Activated naive CD8-positive, alpha-beta T cell treated with anti-CD3 and anti-CD28 coated beads, Interleukin-2, amount 50 U/mL, for 24 hours (primary cell): ENCODE data around the gene SLC4A9.
A peak's percentile ranks its signal among the peaks of the same experiment; 100 is the strongest.

Experiments
- ATAC-seq: fragments of 150-1000 bp; cut with Tn5 transposase; one replicate; pipeline ENCODE4 v1.10.0; 2021
- DNase-seq: peaks from one replicate; pipeline ENCODE4 v3.0.0; 2021
- H3K27ac Mint-ChIP-seq: one replicate; pipeline ENCODE4 v1.8.0; 2021; ENCODE audit warnings: mild to moderate bottlenecking, mixed read lengths
- H3K27me3 Mint-ChIP-seq: one replicate; pipeline ENCODE4 v1.8.0; 2021; ENCODE audit warnings: mixed read lengths
- H3K36me3 Mint-ChIP-seq: one replicate; pipeline ENCODE4 v1.8.0; 2021; ENCODE audit warnings: low read depth, mixed read lengths
- H3K4me1 Mint-ChIP-seq: one replicate; pipeline ENCODE4 v1.8.0; 2021; ENCODE audit warnings: mixed read lengths
- H3K4me3 Mint-ChIP-seq: one replicate; pipeline ENCODE4 v1.8.0; 2021; ENCODE audit warnings: mild to moderate bottlenecking, moderate library complexity, mixed read lengths
- H3K9me3 Mint-ChIP-seq: one replicate; pipeline ENCODE4 v1.8.0; 2021; ENCODE audit warnings: mixed read lengths

The SLC4A9 gene

DNA sequence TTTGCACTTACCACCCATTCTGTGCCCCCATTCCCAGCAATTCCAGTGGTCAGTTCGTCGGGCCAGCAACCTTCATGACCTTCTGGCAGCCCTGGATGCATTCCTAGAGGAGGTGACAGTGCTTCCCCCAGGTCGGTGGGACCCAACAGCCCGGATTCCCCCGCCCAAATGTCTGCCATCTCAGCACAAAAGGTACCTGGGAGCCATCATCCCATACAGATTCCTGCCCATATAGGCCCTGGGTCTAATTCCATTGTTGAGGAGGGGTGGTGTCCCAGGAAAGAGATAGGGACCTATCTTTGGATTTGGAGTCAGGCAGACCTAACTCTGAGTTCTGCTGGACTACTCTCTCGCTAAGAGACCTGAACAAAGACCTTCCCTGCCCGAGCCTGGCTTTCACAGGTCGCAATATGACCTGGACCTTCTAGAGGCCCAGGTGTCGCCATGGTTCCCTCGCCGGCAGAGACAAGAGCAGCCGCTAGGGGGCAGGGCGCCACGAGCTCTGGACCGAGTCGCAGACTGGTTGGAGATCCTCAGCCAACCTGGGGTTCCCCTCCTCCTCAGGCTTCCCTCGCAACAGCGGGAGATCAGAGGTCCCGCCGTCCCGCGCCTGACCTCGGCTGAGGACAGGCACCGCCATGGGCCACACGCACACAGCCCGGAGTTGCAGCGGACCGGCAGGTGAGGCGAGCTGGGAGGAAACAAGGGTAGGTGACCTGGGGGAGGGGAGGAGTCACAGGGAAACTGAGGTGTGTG is 3.1 kb downstream of the SLC4A9 start:
- Mint-ChIP-seq H3K36me3 (no peaks in the 10 kb centered on the region), H3K27me3 (peaks cover 6% of the 10 kb centered on the region), H3K4me1 (peaks cover 6% of the 10 kb centered on the region), H3K9me3 (no peaks in the 10 kb centered on the region), H3K4me3 (peak overlapping the region; percentile 74), H3K27ac (no peak overlapping the region)
- DNase-seq: peak; percentile 91
- peak; percentile 88 for ATAC-seq

DNA sequence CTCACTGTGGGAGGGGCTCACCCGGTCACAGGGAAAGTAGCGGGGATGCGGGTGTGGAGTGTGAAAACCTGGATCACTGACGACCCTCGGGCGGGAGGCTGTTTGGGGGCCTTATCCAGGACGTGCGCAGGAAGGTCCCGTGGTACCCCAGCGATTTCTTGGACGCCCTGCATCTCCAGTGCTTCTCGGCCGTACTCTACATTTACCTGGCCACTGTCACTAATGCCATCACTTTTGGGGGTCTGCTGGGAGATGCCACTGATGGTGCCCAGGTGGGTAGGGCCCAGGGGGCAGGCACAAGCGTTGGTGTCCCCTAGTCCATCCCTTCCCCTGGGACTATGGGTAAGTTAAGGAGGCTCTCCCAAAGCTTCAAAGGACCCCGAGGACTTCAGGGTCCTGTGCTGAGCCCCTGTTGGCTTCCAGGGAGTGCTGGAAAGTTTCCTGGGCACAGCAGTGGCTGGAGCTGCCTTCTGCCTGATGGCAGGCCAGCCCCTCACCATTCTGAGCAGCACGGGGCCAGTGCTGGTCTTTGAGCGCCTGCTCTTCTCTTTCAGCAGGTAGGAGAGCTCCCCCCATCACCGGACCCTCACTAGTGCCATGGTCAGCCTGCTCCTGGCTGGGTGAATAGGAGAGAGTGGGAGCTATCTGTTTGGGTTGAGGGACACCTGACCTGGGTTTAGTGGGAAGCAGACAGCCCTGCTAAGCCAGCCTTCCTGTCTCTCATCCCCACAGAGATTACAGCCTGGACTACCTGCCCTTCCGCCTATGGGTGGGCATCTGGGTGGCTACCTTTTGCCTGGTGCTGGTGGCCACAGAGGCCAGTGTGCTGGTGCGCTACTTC is 3.9 kb downstream of the SLC4A9 start:
- Mint-ChIP-seq H3K27ac (no peak overlapping the region), H3K27me3 (peaks cover 3% of the 10 kb centered on the region)
- no peak for ATAC-seq

DNA sequence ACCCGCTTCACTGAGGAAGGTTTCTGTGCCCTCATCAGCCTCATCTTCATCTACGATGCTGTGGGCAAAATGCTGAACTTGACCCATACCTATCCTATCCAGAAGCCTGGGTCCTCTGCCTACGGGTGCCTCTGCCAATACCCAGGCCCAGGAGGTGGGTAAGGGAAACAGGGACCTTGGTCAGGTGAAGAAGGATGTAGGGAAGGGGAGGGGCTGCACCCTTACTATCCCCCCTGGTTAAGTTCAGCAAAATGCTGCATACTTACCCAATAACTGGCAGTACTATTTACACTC is 4.4 kb downstream of the SLC4A9 start:
- peaks cover 3% of the 10 kb centered on the region for H3K27me3 Mint-ChIP-seq
- ATAC-seq: no peak
- no peaks in the 10 kb centered on the region for H3K36me3 Mint-ChIP-seq
- peaks cover 6% of the 10 kb centered on the region for H3K4me1 Mint-ChIP-seq
- H3K9me3 Mint-ChIP-seq: no peaks in the 10 kb centered on the region
- no peak overlapping the region for H3K27ac Mint-ChIP-seq
- H3K4me3 Mint-ChIP-seq: no peak overlapping the region
- DNase-seq: no peak

More for the DNA sequence above, 3.9 kb downstream of the SLC4A9 start:
- DNase-seq: no peak
- Mint-ChIP-seq H3K9me3 (no peaks in the 10 kb centered on the region), H3K4me3 (peak overlapping the region; percentile 74), H3K36me3 (no peaks in the 10 kb centered on the region), H3K4me1 (peaks cover 6% of the 10 kb centered on the region)

DNA sequence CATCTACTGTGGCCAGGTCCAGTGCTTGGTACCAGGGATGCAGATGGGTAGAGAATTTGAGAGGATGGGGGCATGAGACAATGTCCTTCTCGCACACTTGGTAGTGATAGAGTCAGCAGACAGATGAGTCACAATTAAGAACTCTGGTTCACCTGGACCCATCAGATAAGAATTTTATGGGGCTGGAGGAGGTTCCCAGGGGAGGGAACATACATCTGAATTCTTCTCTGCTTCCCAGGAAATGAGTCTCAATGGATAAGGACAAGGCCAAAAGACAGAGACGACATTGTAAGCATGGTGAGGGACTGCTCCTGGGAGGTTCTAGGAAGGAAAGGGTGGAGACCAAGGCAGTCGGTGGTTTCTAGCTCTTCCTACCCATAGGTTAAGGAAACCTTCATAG is 5.3 kb downstream of the SLC4A9 start:
- Mint-ChIP-seq H3K27ac (no peak overlapping the region), H3K9me3 (no peaks in the 10 kb centered on the region), H3K4me1 (peaks cover 6% of the 10 kb centered on the region), H3K27me3 (peaks cover 3% of the 10 kb centered on the region), H3K4me3 (no peak overlapping the region), H3K36me3 (no peaks in the 10 kb centered on the region)
- ATAC-seq: no peak
- DNase-seq: no peak

DNA sequence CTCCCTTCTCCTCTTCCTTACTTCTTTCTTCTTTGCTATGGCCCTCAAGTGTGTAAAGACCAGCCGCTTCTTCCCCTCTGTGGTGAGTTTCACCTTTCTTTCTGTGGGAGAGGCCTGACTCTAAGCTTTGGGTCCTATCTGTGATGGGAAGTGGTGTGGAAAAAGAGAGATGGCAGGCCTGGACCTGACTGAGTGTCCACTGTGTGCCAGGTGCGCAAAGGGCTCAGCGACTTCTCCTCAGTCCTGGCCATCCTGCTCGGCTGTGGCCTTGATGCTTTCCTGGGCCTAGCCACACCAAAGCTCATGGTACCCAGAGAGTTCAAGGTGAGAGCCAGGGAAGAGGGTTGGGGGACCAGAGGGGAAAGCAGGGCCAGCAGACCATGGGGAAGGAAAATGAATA is 5.9 kb downstream of the SLC4A9 start:
- Mint-ChIP-seq H3K36me3 (no peaks in the 10 kb centered on the region), H3K9me3 (no peaks in the 10 kb centered on the region), H3K27ac (no peak overlapping the region), H3K4me3 (no peak overlapping the region), H3K27me3 (peaks cover 3% of the 10 kb centered on the region), H3K4me1 (peaks cover 6% of the 10 kb centered on the region)
- DNase-seq (no peak), ATAC-seq (no peak)

DNA sequence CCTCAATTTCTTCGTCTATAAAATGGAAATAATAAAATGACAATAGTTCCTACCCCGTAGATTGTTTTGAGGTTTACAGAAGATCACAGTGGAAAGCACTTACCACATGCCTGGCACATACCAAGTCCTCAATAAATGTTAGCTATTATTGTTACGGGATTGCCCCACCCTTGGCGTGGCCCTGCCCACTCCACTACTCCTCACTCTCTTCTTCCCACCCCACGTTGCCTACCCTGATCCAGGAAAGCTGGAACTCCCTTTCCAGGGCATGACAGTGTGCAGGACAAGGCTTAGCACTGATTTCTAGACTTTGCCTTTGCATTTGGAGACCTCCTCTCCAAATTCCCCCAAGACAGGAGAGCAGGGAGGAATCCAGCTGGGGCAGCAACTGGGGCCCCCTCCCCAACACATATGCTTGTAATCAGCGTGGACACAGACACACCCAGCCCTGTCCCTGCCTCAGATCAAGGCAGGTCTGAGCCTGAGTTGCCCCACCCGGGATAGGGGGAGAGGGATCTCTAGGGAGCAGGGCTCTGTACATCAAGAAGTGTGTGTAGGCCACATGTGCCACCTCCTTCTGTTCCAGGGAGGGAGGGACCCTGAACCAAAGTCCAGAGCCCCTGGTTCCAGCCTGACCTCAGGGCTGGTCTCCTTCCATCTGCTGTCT is 6.7 kb downstream of the SLC4A9 start:
- peaks cover 3% of the 10 kb centered on the region for H3K27me3 Mint-ChIP-seq
- peaks cover 6% of the 10 kb centered on the region for H3K4me1 Mint-ChIP-seq
- no peaks in the 10 kb centered on the region for H3K36me3 Mint-ChIP-seq
- no peak overlapping the region for H3K4me3 Mint-ChIP-seq
- DNase-seq: no peak
- H3K27ac Mint-ChIP-seq: no peak overlapping the region
- no peak for ATAC-seq
- no peaks in the 10 kb centered on the region for H3K9me3 Mint-ChIP-seq

DNA sequence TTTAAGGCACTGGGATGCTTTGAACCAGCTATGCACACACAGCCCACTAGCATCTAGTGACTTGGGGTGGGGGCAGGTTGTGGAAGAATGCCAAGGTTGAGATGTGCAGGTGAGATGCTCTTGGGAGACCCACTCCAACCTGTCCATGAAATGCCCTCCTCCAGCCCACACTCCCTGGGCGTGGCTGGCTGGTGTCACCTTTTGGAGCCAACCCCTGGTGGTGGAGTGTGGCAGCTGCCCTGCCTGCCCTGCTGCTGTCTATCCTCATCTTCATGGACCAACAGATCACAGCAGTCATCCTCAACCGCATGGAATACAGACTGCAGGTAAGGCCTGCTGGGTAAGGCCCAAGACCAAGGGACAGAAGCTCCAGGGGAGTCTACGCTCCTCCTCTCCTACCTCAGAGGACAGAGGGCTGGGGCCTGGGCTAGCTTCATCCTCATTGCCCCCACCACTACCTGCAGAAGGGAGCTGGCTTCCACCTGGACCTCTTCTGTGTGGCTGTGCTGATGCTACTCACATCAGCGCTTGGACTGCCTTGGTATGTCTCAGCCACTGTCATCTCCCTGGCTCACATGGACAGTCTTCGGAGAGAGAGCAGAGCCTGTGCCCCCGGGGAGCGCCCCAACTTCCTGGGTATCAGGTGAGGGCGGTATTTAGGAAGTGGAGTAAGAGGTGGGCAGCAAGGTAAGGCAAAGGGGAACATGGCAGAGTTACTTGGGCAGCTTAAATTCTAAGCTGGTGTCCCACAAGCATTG is 7.4 kb downstream of the SLC4A9 start:
- H3K4me1 Mint-ChIP-seq: peaks cover 6% of the 10 kb centered on the region
- DNase-seq (no peak), ATAC-seq (no peak)
- no peak overlapping the region for H3K27ac Mint-ChIP-seq
- H3K9me3 Mint-ChIP-seq: no peaks in the 10 kb centered on the region
- H3K36me3 Mint-ChIP-seq: no peaks in the 10 kb centered on the region
- no peak overlapping the region for H3K4me3 Mint-ChIP-seq
- H3K27me3 Mint-ChIP-seq: peaks cover 3% of the 10 kb centered on the region

DNA sequence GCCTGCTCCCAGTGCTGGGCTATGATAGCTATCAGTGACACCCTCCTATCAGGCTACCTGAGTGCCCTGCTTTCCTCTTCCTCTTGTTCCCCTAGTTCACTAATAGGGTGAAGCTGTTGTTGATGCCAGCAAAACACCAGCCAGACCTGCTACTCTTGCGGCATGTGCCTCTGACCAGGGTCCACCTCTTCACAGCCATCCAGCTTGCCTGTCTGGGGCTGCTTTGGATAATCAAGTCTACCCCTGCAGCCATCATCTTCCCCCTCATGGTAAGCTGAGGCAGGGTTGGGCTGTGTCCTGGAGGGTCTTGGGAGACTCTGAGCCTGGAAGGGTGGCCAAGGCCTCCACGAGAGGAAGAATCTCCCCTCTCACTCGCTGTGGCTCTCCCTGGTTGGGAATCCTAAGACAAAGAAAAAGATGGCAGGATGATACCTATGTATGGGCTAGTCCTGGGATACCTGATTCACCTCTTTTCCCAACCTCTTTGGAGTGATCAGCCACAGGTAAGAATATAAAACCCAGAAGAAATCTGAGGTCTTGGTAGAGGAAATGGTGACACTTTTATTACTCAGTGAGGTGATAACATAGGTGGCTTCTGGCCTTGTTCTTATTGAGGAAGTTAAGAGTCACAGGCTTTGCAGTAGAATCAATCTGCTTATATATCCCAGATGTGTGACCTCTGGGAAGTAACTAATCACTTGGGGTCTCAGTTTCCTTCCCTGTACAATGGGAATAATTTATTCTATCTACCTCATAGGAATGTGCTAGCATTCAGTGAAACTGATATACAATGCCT is 11.6 kb downstream of the SLC4A9 start:
- ATAC-seq: no peak
- H3K27me3 Mint-ChIP-seq: no peaks in the 10 kb centered on the region
- peaks cover 5% of the 10 kb centered on the region for H3K4me1 Mint-ChIP-seq
- H3K36me3 Mint-ChIP-seq: no peaks in the 10 kb centered on the region
- DNase-seq: no peak
- no peaks in the 10 kb centered on the region for H3K9me3 Mint-ChIP-seq
- no peak overlapping the region for H3K4me3 Mint-ChIP-seq
- H3K27ac Mint-ChIP-seq: no peak overlapping the region

DNA sequence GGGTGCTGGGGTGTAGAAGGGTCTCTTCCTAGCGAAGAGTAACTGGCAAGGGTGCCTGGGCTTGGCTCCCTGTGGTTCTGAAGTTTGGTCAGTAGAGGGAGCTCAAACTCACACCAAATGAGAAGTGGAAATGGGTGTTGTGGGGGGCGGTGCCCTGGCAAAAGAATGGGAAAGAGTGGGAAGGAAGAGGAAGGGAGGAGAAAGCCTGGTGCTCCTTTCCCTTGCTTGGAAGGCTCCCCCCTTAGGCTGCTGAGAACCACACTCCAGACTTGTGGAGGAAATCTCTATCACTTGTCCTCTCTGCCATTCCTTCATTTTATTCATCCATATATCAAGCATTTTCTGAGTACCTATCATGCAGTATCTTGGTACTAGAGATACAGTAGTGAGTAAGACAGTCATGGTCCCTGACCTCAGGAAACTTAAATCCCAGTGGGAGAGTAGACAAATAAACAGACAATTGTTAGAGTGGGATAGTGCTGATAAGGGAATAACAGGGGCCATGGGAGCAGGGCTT is 13.0 kb downstream of the SLC4A9 start:
- DNase-seq (peak; percentile 50), ATAC-seq (no peak)
- no peaks in the 10 kb centered on the region for H3K27me3 Mint-ChIP-seq
- no peaks in the 10 kb centered on the region for H3K36me3 Mint-ChIP-seq
- no peak overlapping the region for H3K4me3 Mint-ChIP-seq
- no peaks in the 10 kb centered on the region for H3K9me3 Mint-ChIP-seq
- H3K27ac Mint-ChIP-seq: no peak overlapping the region
- H3K4me1 Mint-ChIP-seq: peaks cover 2% of the 10 kb centered on the region

DNA sequence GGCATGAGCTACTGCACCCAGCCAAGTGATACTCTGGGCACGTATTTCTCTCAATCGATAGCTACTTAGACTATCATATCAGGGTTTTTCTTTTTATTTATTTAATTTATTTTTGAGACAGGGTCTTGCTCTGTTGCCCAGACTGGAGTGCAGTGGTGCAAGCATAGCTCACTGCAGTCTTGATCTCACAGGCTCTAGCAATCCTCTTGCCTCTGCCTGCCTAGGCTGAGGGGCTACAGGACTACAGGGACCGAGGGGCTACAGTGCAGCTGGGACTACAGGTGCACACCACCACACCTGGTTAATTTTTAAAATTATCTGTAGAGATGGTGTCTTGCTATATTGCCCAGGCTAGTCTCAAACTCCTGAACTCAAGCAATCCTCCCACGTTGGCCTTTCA is 21.4 kb downstream of the SLC4A9 start:
- no peaks in the 10 kb centered on the region for H3K27me3 Mint-ChIP-seq
- no peak overlapping the region for H3K27ac Mint-ChIP-seq
- DNase-seq (no peak), ATAC-seq (no peak)
- H3K4me1 Mint-ChIP-seq: peaks cover 7% of the 10 kb centered on the region
- no peak overlapping the region for H3K4me3 Mint-ChIP-seq
- no peaks in the 10 kb centered on the region for H3K36me3 Mint-ChIP-seq
- H3K9me3 Mint-ChIP-seq: no peaks in the 10 kb centered on the region

DNA sequence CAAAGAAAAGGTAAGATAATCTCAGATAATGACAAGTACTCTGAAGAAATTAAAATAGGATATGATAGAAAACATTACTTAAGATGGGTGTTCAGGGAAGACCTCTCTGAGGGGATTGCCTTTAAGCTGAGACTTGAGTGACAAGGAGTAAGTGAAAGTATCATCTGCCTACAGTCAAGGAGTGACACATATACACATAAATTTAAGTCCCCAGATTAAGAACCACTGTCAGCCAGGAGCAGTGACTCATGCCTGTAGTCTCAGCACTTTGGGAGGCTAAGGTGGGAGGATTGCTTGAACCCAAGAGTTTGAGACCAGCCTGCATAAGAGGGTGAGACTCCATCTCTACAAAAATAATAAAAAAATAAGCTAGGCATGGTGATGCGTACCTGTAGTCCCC is 22.0 kb downstream of the SLC4A9 start:
- H3K4me3 Mint-ChIP-seq: no peak overlapping the region
- H3K4me1 Mint-ChIP-seq: peaks cover 7% of the 10 kb centered on the region
- H3K9me3 Mint-ChIP-seq: no peaks in the 10 kb centered on the region
- H3K27me3 Mint-ChIP-seq: no peaks in the 10 kb centered on the region
- H3K36me3 Mint-ChIP-seq: no peaks in the 10 kb centered on the region
- DNase-seq: no peak
- H3K27ac Mint-ChIP-seq: no peak overlapping the region
- ATAC-seq: peak; percentile 98

DNA sequence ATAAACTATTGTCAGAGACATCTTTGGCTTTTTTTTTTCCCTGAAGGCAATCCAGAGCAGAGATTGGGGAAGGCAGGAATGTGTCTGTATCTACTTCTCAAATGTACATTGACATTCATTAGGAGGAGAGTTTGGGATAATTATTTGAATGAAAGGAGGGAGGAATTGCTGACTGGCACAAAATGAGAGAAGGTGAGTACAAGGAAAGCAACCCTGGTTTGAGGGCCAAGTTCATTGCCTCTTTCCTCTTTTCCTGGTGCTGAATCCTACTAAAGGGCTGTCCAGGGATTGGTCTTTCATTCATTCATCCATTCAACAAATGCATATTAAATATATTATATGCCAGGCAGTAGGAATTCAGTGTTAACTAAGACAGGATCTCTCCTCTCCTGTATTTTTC is 22.9 kb downstream of the SLC4A9 start:
- Mint-ChIP-seq H3K4me1 (peaks cover 7% of the 10 kb centered on the region), H3K27ac (no peak overlapping the region), H3K36me3 (no peaks in the 10 kb centered on the region), H3K4me3 (no peak overlapping the region), H3K27me3 (no peaks in the 10 kb centered on the region), H3K9me3 (no peaks in the 10 kb centered on the region)
- DNase-seq (no peak), ATAC-seq (no peak)

DNA sequence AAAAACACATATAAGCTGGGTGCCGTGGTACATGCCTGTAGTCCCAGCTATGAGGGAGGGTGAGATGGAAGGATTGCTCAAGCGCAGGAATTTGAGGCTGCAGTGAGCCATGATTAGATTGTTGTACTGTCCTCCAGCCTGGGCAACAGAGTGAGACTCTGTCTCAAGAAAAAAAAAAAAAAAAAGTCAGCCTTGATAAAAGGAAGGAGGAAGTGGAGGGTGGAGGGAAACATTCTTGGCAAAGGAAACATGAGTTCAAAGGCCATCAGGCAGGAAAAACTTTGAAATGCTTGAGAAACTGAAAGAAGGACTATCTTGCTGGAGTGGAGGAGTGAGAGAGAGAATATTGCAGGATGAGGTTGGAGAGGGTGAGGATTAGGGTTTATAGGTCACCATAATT is 23.3 kb downstream of the SLC4A9 start:
- Mint-ChIP-seq H3K36me3 (no peaks in the 10 kb centered on the region), H3K4me3 (no peak overlapping the region), H3K4me1 (peaks cover 7% of the 10 kb centered on the region), H3K27ac (no peak overlapping the region), H3K27me3 (no peaks in the 10 kb centered on the region), H3K9me3 (no peaks in the 10 kb centered on the region)
- no peak for DNase-seq
- no peak for ATAC-seq

DNA sequence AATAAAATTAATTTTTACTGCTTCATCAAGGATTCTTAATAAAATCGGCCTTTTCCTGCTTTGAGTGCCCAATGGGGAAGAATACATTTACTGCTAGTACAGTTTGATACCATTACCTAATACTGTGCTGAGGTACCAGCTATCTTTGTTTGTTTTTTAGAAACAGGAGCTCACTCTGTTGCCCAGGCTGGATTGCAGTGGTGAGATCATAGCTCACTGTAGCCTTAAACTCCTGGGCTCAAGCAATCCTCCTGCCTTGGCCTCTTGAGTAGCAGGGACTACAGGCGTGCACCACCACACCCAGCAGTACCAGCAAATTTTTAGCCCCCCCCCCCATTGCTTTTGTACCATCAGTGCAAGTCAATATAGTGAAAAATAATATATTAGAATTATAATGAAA is 28.1 kb downstream of the SLC4A9 start:
- Mint-ChIP-seq H3K36me3 (no peaks in the 10 kb centered on the region), H3K4me1 (no peaks in the 10 kb centered on the region), H3K9me3 (no peaks in the 10 kb centered on the region), H3K27me3 (no peaks in the 10 kb centered on the region), H3K4me3 (no peak overlapping the region), H3K27ac (no peak overlapping the region)
- no peak for DNase-seq
- no peak for ATAC-seq
